Measurements from ENCODE around the gene CD93. TPM values are rescaled to one million over a fixed set of nuclear protein-coding genes. Genes with fewer than 3 reads are reported as not detected.

The CD93 gene
- total RNA-seq, 1 experiment from 2014 or later, result not detected

DNA sequence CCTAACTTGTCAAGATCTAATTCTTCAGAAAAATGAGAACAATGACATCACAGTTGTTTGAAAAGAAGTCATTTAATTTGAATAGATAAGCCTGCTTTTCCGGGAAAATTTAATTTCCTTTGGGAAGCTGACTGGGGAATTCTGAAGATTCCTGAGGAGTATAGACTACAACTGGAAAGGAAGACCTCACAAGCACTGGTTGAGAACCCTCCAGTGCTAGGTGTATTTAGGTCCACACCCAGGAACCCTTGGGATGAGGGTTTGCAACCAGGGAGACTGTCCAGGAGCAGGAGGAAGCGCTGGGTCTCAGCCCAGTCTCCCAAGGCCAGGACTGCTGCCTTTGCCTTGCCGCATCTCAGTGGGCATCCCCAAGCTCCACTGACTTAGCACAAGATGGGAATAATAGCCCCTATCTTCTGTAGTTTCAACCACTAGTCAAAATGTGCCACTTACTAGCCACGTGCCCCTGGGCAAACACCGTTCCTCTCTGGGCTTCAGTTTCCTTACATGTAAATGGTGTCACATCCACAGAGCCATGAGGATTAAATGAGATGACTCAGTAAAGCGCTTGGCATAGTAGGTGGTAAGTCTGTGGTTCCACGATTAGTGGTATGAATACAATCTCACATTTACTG is 6.9 kb upstream of the CD93 start:
- H3K36me3 Mint-ChIP-seq (ENCODE audit: insufficient read depth, unreplicated experiment), result peaks cover 1% of the 10 kb centered on the region
- H3K27me3 Mint-ChIP-seq (ENCODE audit: insufficient read depth, unreplicated experiment), result no peaks in the 10 kb centered on the region
- Histone ChIP-seq H3K4me1 (no peaks in the 10 kb centered on the region), H3K27me3 (replicated peaks; ENCODE audit: control insufficient read depth, insufficient read depth, low read length) (no peaks in the 10 kb centered on the region), H3K36me3 (ENCODE audit: control insufficient read depth, insufficient read depth, low read length) (no peaks in the 10 kb centered on the region), H3K4me3 (ENCODE audit: low read depth, low read length) (no peak overlapping the region), H3K9me3 (no peaks in the 10 kb centered on the region)
- no peaks in the 10 kb centered on the region for H3K4me1 Mint-ChIP-seq (ENCODE audit: low read depth, unreplicated experiment)
- BruUV-seq (replicated peaks), result no TSS peak
- CTCF ChIA-PET, result interaction anchor here (1.0 kb wide), 1 partner anchor 72 kb away, joined by 3 read pairs; no protein-coding TSS in a partner anchor
- DNase-seq, result no peak
- no peaks in the 10 kb centered on the region for H3K9me3 Mint-ChIP-seq (ENCODE audit: unreplicated experiment)
- POLR2A ChIA-PET, result no interaction called here
- H3K27ac Mint-ChIP-seq (ENCODE audit: unreplicated experiment), result no peak overlapping the region
- TF ChIP-seq, protein P1, sequence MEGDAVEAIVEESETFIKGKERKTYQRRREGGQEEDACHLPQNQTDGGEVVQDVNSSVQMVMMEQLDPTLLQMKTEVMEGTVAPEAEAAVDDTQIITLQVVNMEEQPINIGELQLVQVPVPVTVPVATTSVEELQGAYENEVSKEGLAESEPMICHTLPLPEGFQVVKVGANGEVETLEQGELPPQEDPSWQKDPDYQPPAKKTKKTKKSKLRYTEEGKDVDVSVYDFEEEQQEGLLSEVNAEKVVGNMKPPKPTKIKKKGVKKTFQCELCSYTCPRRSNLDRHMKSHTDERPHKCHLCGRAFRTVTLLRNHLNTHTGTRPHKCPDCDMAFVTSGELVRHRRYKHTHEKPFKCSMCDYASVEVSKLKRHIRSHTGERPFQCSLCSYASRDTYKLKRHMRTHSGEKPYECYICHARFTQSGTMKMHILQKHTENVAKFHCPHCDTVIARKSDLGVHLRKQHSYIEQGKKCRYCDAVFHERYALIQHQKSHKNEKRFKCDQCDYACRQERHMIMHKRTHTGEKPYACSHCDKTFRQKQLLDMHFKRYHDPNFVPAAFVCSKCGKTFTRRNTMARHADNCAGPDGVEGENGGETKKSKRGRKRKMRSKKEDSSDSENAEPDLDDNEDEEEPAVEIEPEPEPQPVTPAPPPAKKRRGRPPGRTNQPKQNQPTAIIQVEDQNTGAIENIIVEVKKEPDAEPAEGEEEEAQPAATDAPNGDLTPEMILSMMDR (IDR thresholded peaks at IDR 0.05; ENCODE audit: insufficient read depth in 1 of 2, low read depth in 1 of 2, low read length in 1 of 2, severe bottlenecking in 1 of 2, unreplicated experiment in 1 of 2), result no peak
- H3K4me3 Mint-ChIP-seq (ENCODE audit: unreplicated experiment), result no peak overlapping the region
- intact Hi-C loops (cut with micrococcal nuclease; ENCODE audit: unreplicated experiment), result no loop called here

DNA sequence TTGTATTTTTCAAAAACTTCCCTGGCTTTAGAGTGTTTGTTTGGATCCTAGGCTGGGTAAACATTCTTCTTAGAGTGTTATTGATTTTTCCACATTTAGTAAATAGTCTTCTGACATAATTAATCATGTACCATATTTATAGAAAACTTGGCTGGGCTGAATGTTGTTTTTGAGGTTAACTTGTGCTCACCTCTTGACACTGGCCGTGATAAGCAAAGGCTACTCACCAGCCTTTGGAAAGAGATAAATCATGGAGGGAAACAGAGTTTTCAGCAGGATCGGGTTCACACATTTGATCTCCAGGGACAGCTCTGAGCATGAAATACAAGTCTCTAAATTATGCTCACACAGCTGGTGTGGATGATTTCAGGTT is 6.2 kb upstream of the CD93 start:
- Histone ChIP-seq H3K4me3 (ENCODE audit: low read depth, low read length) (no peak overlapping the region), H3K4me1 (no peaks in the 10 kb centered on the region), H3K27me3 (replicated peaks; ENCODE audit: control insufficient read depth, insufficient read depth, low read length) (no peaks in the 10 kb centered on the region), H3K9me3 (no peaks in the 10 kb centered on the region), H3K36me3 (ENCODE audit: control insufficient read depth, insufficient read depth, low read length) (no peaks in the 10 kb centered on the region)
- Mint-ChIP-seq H3K27me3 (ENCODE audit: insufficient read depth, unreplicated experiment) (no peaks in the 10 kb centered on the region), H3K4me1 (ENCODE audit: low read depth, unreplicated experiment) (no peaks in the 10 kb centered on the region), H3K36me3 (ENCODE audit: insufficient read depth, unreplicated experiment) (no peaks in the 10 kb centered on the region), H3K4me3 (ENCODE audit: unreplicated experiment) (no peak overlapping the region), H3K27ac (ENCODE audit: unreplicated experiment) (no peak overlapping the region), H3K9me3 (ENCODE audit: unreplicated experiment) (no peaks in the 10 kb centered on the region)
- intact Hi-C loops (cut with micrococcal nuclease; ENCODE audit: unreplicated experiment), result no loop called here
- CTCF ChIA-PET, result interaction anchor here (1.0 kb wide), 1 partner anchor 72 kb away, joined by 3 read pairs; no protein-coding TSS in a partner anchor
- no peak for DNase-seq
- BruUV-seq (replicated peaks), result no TSS peak
- TF ChIP-seq, protein P1 (IDR thresholded peaks at IDR 0.05; ENCODE audit: insufficient read depth in 1 of 2, low read depth in 1 of 2, low read length in 1 of 2, severe bottlenecking in 1 of 2, unreplicated experiment in 1 of 2), result no peak
- POLR2A ChIA-PET, result no interaction called here

DNA sequence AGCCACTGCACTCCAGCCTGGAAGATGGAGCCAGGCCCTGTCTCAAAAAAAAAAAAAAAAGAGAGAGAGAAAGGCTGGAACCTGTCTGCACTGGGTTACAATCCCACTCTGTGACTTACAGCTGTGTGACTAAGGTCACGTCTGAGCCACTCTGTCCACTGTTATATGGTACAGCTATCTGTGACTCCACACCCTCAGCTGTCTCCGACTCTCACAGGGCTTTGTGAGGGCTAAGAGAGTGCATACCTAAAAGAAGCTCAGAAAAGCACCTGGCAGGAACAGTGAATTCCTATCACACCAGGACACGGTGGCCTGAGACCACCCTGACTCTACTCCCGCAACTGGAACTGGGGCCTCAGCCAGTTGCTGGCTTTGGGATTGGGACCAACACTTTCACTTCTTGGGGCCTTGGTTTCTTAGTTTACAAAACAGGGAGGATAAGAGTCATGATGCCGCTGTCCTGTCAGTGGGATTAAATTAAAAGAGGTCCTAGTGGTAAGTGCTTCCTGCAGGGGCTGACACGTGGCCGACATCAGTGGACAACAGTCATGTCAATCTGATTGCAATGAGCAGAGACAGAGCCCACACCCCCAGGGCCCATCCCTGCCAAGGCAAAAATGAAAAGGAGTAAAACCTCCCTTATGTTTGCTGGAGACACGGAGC is 5.7 kb upstream of the CD93 start:
- POLR2A ChIA-PET, result interaction anchor here (0.6 kb wide), 1 partner anchor 166 kb away, joined by 13 read pairs; no protein-coding TSS in a partner anchor
- Mint-ChIP-seq H3K4me3 (ENCODE audit: unreplicated experiment) (no peak overlapping the region), H3K27me3 (ENCODE audit: insufficient read depth, unreplicated experiment) (no peaks in the 10 kb centered on the region), H3K9me3 (ENCODE audit: unreplicated experiment) (no peaks in the 10 kb centered on the region), H3K4me1 (ENCODE audit: low read depth, unreplicated experiment) (no peaks in the 10 kb centered on the region), H3K27ac (ENCODE audit: unreplicated experiment) (no peak overlapping the region), H3K36me3 (ENCODE audit: insufficient read depth, unreplicated experiment) (no peaks in the 10 kb centered on the region)
- TF ChIP-seq, protein P1 (IDR thresholded peaks at IDR 0.05; ENCODE audit: insufficient read depth in 1 of 2, low read depth in 1 of 2, low read length in 1 of 2, severe bottlenecking in 1 of 2, unreplicated experiment in 1 of 2), result no peak
- Histone ChIP-seq H3K4me3 (ENCODE audit: low read depth, low read length) (no peak overlapping the region), H3K27me3 (replicated peaks; ENCODE audit: control insufficient read depth, insufficient read depth, low read length) (no peaks in the 10 kb centered on the region), H3K36me3 (ENCODE audit: control insufficient read depth, insufficient read depth, low read length) (no peaks in the 10 kb centered on the region), H3K4me1 (no peaks in the 10 kb centered on the region), H3K9me3 (no peaks in the 10 kb centered on the region)
- CTCF ChIA-PET, result interaction anchor here (1.0 kb wide), 1 partner anchor 73 kb away, joined by 3 read pairs; no protein-coding TSS in a partner anchor
- intact Hi-C loops (cut with micrococcal nuclease; ENCODE audit: unreplicated experiment), result no loop called here
- no TSS peak for BruUV-seq (replicated peaks)
- no peak for DNase-seq

All from Caco-2 (cell line).